OCI-LY3 (cell line): ENCODE measurements around the gene RIN3.
"Not testable (repeated sequence)": the region's sequence is repeated elsewhere in the genome, so short reads cannot be mapped to it uniquely, and the experiment has no call there.

ENCODE experiments used
- H2AFZ ChIP-seq: fragments of 200-600, 300-600 bp; shearing (Covaris generic); 2 replicates; pipeline ENCODE4 v1.6.0; 2014; ENCODE audit warnings: antibody characterized with exemption, low read depth, low read length
- H3K27ac ChIP-seq: fragments of 200-600, 300-600 bp; sonication (generic); 2 replicates; pipeline ENCODE4 v1.5.1; 2014; ENCODE audit warnings: mild to moderate bottlenecking, low read length, moderate library complexity, mixed read lengths
- H3K27me3 ChIP-seq: fragments of 200-600, 300-600 bp; sonication (generic); 2 replicates; pipeline ENCODE4 v1.6.1; 2014; ENCODE audit warnings: low read depth, low read length, mixed read lengths
- H3K36me3 ChIP-seq: fragments of 200-600, 300-600 bp; sonication (generic); replicated peaks from 2 replicates; pipeline ENCODE3; 2014; ENCODE audit warnings: low read depth, low read length, mixed read lengths
- H3K4me1 ChIP-seq: fragments of 300-600, 200-600 bp; sonication (generic); 2 replicates; pipeline ENCODE4 v1.6.1; 2014; ENCODE audit warnings: low read length, mixed read lengths
- H3K4me2 ChIP-seq: fragments of 200-600, 300-600 bp; sonication (generic); 2 replicates; pipeline ENCODE4 v1.6.1; 2014; ENCODE audit warnings: low read length, mixed read lengths
- H3K4me3 ChIP-seq: fragments of 300-600, 200-600 bp; sonication (generic); 2 replicates; pipeline ENCODE4 v1.5.1; 2014; ENCODE audit warnings: antibody characterized with exemption, mild to moderate bottlenecking, low read length, moderate library complexity
- H3K79me2 ChIP-seq: fragments of 300-600, 200-600 bp; shearing (Covaris generic); 2 replicates; pipeline ENCODE4 v1.6.1; 2014; ENCODE audit warnings: mild to moderate bottlenecking, low read length, mixed read lengths
- H3K9ac ChIP-seq: fragments of 300-600, 200-600 bp; shearing (Covaris generic); 2 replicates; pipeline ENCODE4 v1.6.0; 2014; ENCODE audit warnings: mild to moderate bottlenecking, low read length, moderate library complexity
- H3K9me3 ChIP-seq: fragments of 200-600, 300-600 bp; shearing (Covaris generic); 2 replicates; pipeline ENCODE4 v1.6.1; 2014; ENCODE audit warnings: low read length, mixed read lengths; ENCODE audit not compliant: insufficient read depth
- H4K20me1 ChIP-seq: fragments of 200-600, 300-600 bp; sonication (generic); 2 replicates; pipeline ENCODE4 v1.6.1; 2016; ENCODE audit warnings: low read length, mixed read lengths; ENCODE audit not compliant: insufficient read depth
- CTCF ChIP-seq: fragments of 200-600, 300-600 bp; sonication (generic); IDR thresholded peaks from 2 replicates; pipeline ENCODE4 v1.5.1; 2014; ENCODE audit warnings: antibody characterized with exemption, low read length, low read depth
- EZH2phosphoT487 ChIP-seq: fragments of 200-600 bp; shearing (Covaris generic); IDR thresholded peaks from 2 replicates; pipeline ENCODE4 v1.6.1; 2018; ENCODE audit warnings: antibody characterized with exemption, mixed run types, low read depth

RIN3 gene

GRCh38 chr14:92531106-92531873, 17.7 kb downstream of the RIN3 start:
- Histone ChIP-seq H3K79me2 (no peaks in the 10 kb centered on the region), H3K27ac (no peak overlapping the region; the same call in 1 of the 2 replicates), H3K9ac (no peak overlapping the region), H3K4me1 (peaks cover 23% of the 10 kb centered on the region), H3K27me3 (no peaks in the 10 kb centered on the region), H2AFZ (no peak overlapping the region), H3K4me2 (peak overlapping the region; percentile 24), H3K4me3 (peak overlapping the region; percentile 7; the same call in 1 of the 2 replicates), H3K36me3 (no peaks in the 10 kb centered on the region), H3K9me3 (no peaks in the 10 kb centered on the region), H4K20me1 (peaks cover 5% of the 10 kb centered on the region; the same call in 1 of the 2 replicates)
- TF ChIP-seq EZH2phosphoT487 (no peak), CTCF (no peak)

GRCh38 chr14:92532490-92533163, 19.0 kb downstream of the RIN3 start:
- no peaks in the 10 kb centered on the region for H3K27me3 ChIP-seq
- no peak overlapping the region for H3K4me2 ChIP-seq
- no peaks in the 10 kb centered on the region for H3K9me3 ChIP-seq
- no peak overlapping the region for H3K27ac ChIP-seq
- H2AFZ ChIP-seq: no peak overlapping the region
- TF ChIP-seq CTCF (no peak), EZH2phosphoT487 (no peak)
- H3K36me3 ChIP-seq: no peaks in the 10 kb centered on the region
- peaks cover 5% of the 10 kb centered on the region; the same call in 1 of the 2 replicates for H4K20me1 ChIP-seq
- peaks cover 20% of the 10 kb centered on the region for H3K4me1 ChIP-seq
- no peak overlapping the region for H3K4me3 ChIP-seq
- no peak overlapping the region for H3K9ac ChIP-seq
- H3K79me2 ChIP-seq: no peaks in the 10 kb centered on the region

- H3K9ac ChIP-seq: no peak overlapping the region
Observed at GRCh38 chr14:92534932-92535643, 21.5 kb downstream of the RIN3 start.

GRCh38 chr14:92536231-92536630, 22.6 kb downstream of the RIN3 start:
- not testable (repeated sequence) for H3K27ac ChIP-seq, H2AFZ ChIP-seq, H4K20me1 ChIP-seq, H3K36me3 ChIP-seq, H3K9ac ChIP-seq, H3K4me3 ChIP-seq, H3K9me3 ChIP-seq, H3K27me3 ChIP-seq, H3K4me2 ChIP-seq, H3K79me2 ChIP-seq
- peaks cover 15% of the 10 kb centered on the region for H3K4me1 ChIP-seq

More at GRCh38 chr14:92534932-92535643, 21.5 kb downstream of the RIN3 start:
- H3K4me3 ChIP-seq: no peak overlapping the region
- no peaks in the 10 kb centered on the region for H4K20me1 ChIP-seq
- H3K79me2 ChIP-seq: no peaks in the 10 kb centered on the region
- no peak overlapping the region for H3K27ac ChIP-seq
- H3K36me3 ChIP-seq: no peaks in the 10 kb centered on the region
- peaks cover 20% of the 10 kb centered on the region for H3K4me1 ChIP-seq
- H3K27me3 ChIP-seq: no peaks in the 10 kb centered on the region
- no peaks in the 10 kb centered on the region for H3K9me3 ChIP-seq
- H2AFZ ChIP-seq: no peak overlapping the region
- TF ChIP-seq EZH2phosphoT487 (no peak), CTCF (no peak)
- peak overlapping the region; percentile 28; the same call in 1 of the 2 replicates for H3K4me2 ChIP-seq
